Lower lobe of right lung (tissue), 2 donors: ENCODE measurements around the gene SLC9A9. TPM values are rescaled to one million over a fixed set of nuclear protein-coding genes. Genes with fewer than 3 reads are reported as not detected.

Source experiments
- ATAC-seq, 2 donors: fragments of 200-7000 bp; cut with Tn5 transposase; one replicate each; pipeline ENCODE4 v1.9.1; 2020 to 2022; ENCODE audit warnings: mild to moderate bottlenecking in 2 of 2, moderate library complexity in 2 of 2
- DNase-seq: peaks from one replicate; pipeline ENCODE4 v3.0.0-alpha.2; 2020
- H3K27ac ChIP-seq: fragments of 200-600 bp; one replicate; pipeline ENCODE4 v1.8.0; 2022
- H3K27me3 ChIP-seq: fragments of 200-600 bp; one replicate; pipeline ENCODE4 v1.8.0; 2022; ENCODE audit warnings: low read depth
- H3K36me3 ChIP-seq: fragments of 200-600 bp; one replicate; pipeline ENCODE4 v1.8.0; 2022; ENCODE audit warnings: mild to moderate bottlenecking
- H3K4me1 ChIP-seq: fragments of 200-600 bp; one replicate; pipeline ENCODE4 v1.8.0; 2022
- H3K4me3 ChIP-seq: fragments of 200-600 bp; one replicate; pipeline ENCODE4 v1.8.0; 2022; ENCODE audit warnings: mild to moderate bottlenecking
- H3K9me3 ChIP-seq: fragments of 200-600 bp; one replicate; pipeline ENCODE4 v1.8.0; 2022
- CTCF ChIP-seq: fragments of 200-600 bp; IDR thresholded peaks from one replicate; pipeline ENCODE4 v1.8.0; 2022; ENCODE audit warnings: antibody characterized with exemption, mild to moderate bottlenecking
- intact Hi-C: fragments of 100-400 bp; cut with DNase I; formaldehyde crosslinking; loops from one replicate; pipeline ENCODE4 v1.11.0; 2022
- total RNA-seq: library from RNA; stranded (reverse); fragmentation: NEBNext Ultra II Directional; extraction: Animal tissue kit (Norgen Biotek cat#: 25700); gene quantifications from one replicate; pipeline ENCODE4 v1.2.1, GENCODE V29; 2021
- donor health status: DM: no; HTN: yes; CAD: no; lungs with severe emphysema.

SLC9A9 gene
- total RNA-seq, 1 donor from 2014 or later = 15.6 TPM

- Histone ChIP-seq H3K4me1 (no peaks in the 10 kb centered on the region), H3K9me3 (no peaks in the 10 kb centered on the region), H3K4me3 (no peak overlapping the region), H3K27me3 (no peaks in the 10 kb centered on the region), H3K27ac (no peak overlapping the region), H3K36me3 (no peaks in the 10 kb centered on the region)
- ATAC-seq (no peak), DNase-seq (no peak)
- TF ChIP-seq CTCF = no peak
- intact Hi-C loops = no loop called here
Observed at GRCh38 chr3:143640774-143641173, 207.5 kb downstream of the SLC9A9 start.

- no peak for TF ChIP-seq CTCF
- Histone ChIP-seq H3K9me3 (no peaks in the 10 kb centered on the region), H3K27ac (no peak overlapping the region), H3K36me3 (no peaks in the 10 kb centered on the region), H3K4me3 (no peak overlapping the region), H3K4me1 (no peaks in the 10 kb centered on the region), H3K27me3 (no peaks in the 10 kb centered on the region)
- intact Hi-C loops = no loop called here
- no peak for DNase-seq
- no peak for ATAC-seq
Observed at GRCh38 chr3:143637133-143637532, 211.1 kb downstream of the SLC9A9 start.

GRCh38 chr3:143634991-143635390 lies 213.3 kb downstream of the SLC9A9 start:
- Histone ChIP-seq H3K27me3 (no peaks in the 10 kb centered on the region), H3K36me3 (no peaks in the 10 kb centered on the region), H3K4me3 (no peak overlapping the region), H3K27ac (no peak overlapping the region), H3K4me1 (no peaks in the 10 kb centered on the region), H3K9me3 (no peaks in the 10 kb centered on the region)
- intact Hi-C loops = no loop called here
- ATAC-seq (peak in 1 of 2 donors; percentile 12), DNase-seq (no peak)
- no peak for TF ChIP-seq CTCF

GRCh38 chr3:143634427-143634826 lies 213.8 kb downstream of the SLC9A9 start:
- no peak overlapping the region for H3K27ac ChIP-seq
- no peak overlapping the region for H3K4me3 ChIP-seq
- H3K36me3 ChIP-seq = no peaks in the 10 kb centered on the region
- ATAC-seq (no peak), DNase-seq (no peak)
- intact Hi-C loops = no loop called here
- TF ChIP-seq CTCF = no peak
- no peaks in the 10 kb centered on the region for H3K4me1 ChIP-seq
- H3K27me3 ChIP-seq = no peaks in the 10 kb centered on the region
- no peaks in the 10 kb centered on the region for H3K9me3 ChIP-seq

- Histone ChIP-seq H3K27ac (no peak overlapping the region), H3K4me3 (no peak overlapping the region), H3K4me1 (no peaks in the 10 kb centered on the region), H3K36me3 (no peaks in the 10 kb centered on the region), H3K9me3 (no peaks in the 10 kb centered on the region), H3K27me3 (no peaks in the 10 kb centered on the region)
- DNase-seq = no peak
- TF ChIP-seq CTCF = no peak
- intact Hi-C loops = no loop called here
- ATAC-seq = no peak
Observed at GRCh38 chr3:143633816-143634215, 214.5 kb downstream of the SLC9A9 start.

GRCh38 chr3:143629726-143630125 lies 218.5 kb downstream of the SLC9A9 start:
- no peak overlapping the region for H3K27ac ChIP-seq
- no peak overlapping the region for H3K4me3 ChIP-seq
- DNase-seq (no peak), ATAC-seq (no peak)
- no peaks in the 10 kb centered on the region for H3K27me3 ChIP-seq
- no peaks in the 10 kb centered on the region for H3K36me3 ChIP-seq
- intact Hi-C loops = no loop called here
- H3K9me3 ChIP-seq = no peaks in the 10 kb centered on the region
- TF ChIP-seq CTCF = no peak
- no peaks in the 10 kb centered on the region for H3K4me1 ChIP-seq
